Measurements from ENCODE around the gene PEX14.

PEX14 gene

DNA sequence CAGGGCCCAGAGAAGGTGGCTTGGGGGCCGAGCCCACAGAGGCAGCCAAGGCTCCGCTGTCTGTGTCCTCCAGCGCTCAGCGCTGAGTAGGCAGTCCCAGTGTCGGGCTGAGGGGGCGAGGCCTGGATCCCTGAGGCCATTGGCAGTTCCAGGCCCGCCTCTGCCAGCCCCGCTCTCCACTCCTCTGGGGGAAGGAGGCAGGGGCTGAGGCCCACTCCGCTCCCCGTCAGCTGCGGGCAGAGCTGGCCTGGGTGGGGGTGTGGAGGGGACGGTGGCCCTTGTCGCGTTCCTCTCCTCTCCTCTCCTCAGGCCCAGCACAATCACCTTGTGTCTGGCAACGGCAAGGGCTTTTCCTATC is 188.9 kb downstream of the PEX14 start:
- H3K9me3 ChIP-seq (ENCODE audit: low read length): no peaks in the 10 kb centered on the region

DNA sequence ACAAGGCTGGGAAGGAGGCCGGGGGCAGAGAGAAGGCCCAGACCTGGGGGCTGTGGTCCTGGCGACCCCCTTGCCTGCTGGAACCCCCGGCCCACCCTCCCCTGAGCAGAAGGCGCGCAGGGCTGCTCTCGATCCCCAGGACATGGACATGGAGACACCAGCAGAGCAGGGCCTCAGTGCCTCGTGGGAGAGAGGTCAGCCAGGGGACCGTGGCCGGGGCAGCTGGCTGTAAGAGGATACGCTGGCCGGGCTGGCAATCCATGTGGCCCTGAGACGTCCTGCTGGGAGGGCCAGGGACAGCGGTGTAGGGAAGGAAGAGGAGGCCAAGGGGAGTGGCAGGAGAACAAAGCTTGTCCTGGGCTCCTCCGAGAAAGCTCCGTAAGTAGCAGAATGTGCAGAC is 189.5 kb downstream of the PEX14 start:
- Histone ChIP-seq H3K4me2 (ENCODE audit: low read length) (no peak overlapping the region), H3K27me3 (ENCODE audit: insufficient read depth, low read length) (0 out of 2 replicates have a peak, but pooled peaks cover 6% of the 10 kb centered on the region), H3K9me3 (ENCODE audit: low read length) (no peaks in the 10 kb centered on the region), H3K9ac (ENCODE audit: low read length) (no peak overlapping the region), H3K27ac (ENCODE audit: low read depth, low read length, poor library complexity, severe bottlenecking) (no peak overlapping the region), H4K20me1 (ENCODE audit: insufficient read depth, low read length) (no peaks in the 10 kb centered on the region), H3F3A (ENCODE audit: insufficient read depth, low read length) (no peaks in the 10 kb centered on the region), H3K36me3 (ENCODE audit: insufficient read depth, low read length) (no peaks in the 10 kb centered on the region), H3K4me1 (ENCODE audit: insufficient read depth, low read length, severe bottlenecking) (no peaks in the 10 kb centered on the region), H3K9me2 (ENCODE audit: low read depth, low read length) (no peaks in the 10 kb centered on the region), H2AFZ (ENCODE audit: low read length) (no peak overlapping the region), H3K79me2 (ENCODE audit: insufficient read depth, low read length) (no peaks in the 10 kb centered on the region), H3K4me3 (ENCODE audit: low read depth, low read length, poor library complexity, severe bottlenecking) (no peak overlapping the region)
- TF ChIP-seq EZH2 (IDR thresholded peaks at IDR 0.05; ENCODE audit: borderline replicate concordance, low read length): no peak

More for the DNA sequence above, 188.9 kb downstream of the PEX14 start:
- Histone ChIP-seq H4K20me1 (ENCODE audit: insufficient read depth, low read length) (no peaks in the 10 kb centered on the region), H3K4me3 (ENCODE audit: low read depth, low read length, poor library complexity, severe bottlenecking) (no peak overlapping the region), H3F3A (ENCODE audit: insufficient read depth, low read length) (no peaks in the 10 kb centered on the region), H3K4me1 (ENCODE audit: insufficient read depth, low read length, severe bottlenecking) (no peaks in the 10 kb centered on the region), H3K27me3 (ENCODE audit: insufficient read depth, low read length) (0 out of 2 replicates have a peak, but pooled peaks cover 5% of the 10 kb centered on the region), H3K4me2 (ENCODE audit: low read length) (no peak overlapping the region), H3K79me2 (ENCODE audit: insufficient read depth, low read length) (no peaks in the 10 kb centered on the region), H2AFZ (ENCODE audit: low read length) (no peak overlapping the region), H3K9ac (ENCODE audit: low read length) (no peak overlapping the region), H3K9me2 (ENCODE audit: low read depth, low read length) (no peaks in the 10 kb centered on the region), H3K27ac (ENCODE audit: low read depth, low read length, poor library complexity, severe bottlenecking) (no peak overlapping the region), H3K36me3 (ENCODE audit: insufficient read depth, low read length) (no peaks in the 10 kb centered on the region)
- TF ChIP-seq EZH2 (IDR thresholded peaks at IDR 0.05; ENCODE audit: borderline replicate concordance, low read length): no peak
- TF ChIP-seq, protein P1, sequence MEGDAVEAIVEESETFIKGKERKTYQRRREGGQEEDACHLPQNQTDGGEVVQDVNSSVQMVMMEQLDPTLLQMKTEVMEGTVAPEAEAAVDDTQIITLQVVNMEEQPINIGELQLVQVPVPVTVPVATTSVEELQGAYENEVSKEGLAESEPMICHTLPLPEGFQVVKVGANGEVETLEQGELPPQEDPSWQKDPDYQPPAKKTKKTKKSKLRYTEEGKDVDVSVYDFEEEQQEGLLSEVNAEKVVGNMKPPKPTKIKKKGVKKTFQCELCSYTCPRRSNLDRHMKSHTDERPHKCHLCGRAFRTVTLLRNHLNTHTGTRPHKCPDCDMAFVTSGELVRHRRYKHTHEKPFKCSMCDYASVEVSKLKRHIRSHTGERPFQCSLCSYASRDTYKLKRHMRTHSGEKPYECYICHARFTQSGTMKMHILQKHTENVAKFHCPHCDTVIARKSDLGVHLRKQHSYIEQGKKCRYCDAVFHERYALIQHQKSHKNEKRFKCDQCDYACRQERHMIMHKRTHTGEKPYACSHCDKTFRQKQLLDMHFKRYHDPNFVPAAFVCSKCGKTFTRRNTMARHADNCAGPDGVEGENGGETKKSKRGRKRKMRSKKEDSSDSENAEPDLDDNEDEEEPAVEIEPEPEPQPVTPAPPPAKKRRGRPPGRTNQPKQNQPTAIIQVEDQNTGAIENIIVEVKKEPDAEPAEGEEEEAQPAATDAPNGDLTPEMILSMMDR (IDR thresholded peaks at IDR 0.05; ENCODE audit: low read length): no peak

DNA sequence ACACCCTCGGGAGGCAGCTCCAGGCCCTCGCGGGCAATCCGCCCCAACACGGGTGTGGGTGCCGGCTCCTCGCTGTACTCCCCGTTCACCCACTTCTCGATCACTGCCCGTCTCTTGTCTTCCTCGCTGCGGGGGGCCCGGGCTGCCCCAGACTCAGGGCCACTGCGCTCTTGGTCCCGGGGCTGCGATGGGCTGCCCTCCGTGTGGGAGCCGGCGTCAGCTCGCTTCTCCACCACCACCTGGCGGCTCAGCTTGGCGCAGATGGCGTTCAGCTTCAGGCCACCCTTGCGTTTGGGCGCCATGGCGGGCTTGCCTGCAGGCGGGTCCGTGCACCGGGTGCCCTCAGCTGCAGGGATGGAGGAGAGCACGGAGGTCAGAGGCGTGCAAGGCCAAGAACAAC is 190.5 kb downstream of the PEX14 start:
- Histone ChIP-seq H3K9ac (ENCODE audit: low read length) (no peak overlapping the region), H3F3A (ENCODE audit: insufficient read depth, low read length) (no peaks in the 10 kb centered on the region), H3K79me2 (ENCODE audit: insufficient read depth, low read length) (no peaks in the 10 kb centered on the region), H3K27ac (ENCODE audit: low read depth, low read length, poor library complexity, severe bottlenecking) (no peak overlapping the region), H3K4me2 (ENCODE audit: low read length) (no peak overlapping the region), H3K9me3 (ENCODE audit: low read length) (no peaks in the 10 kb centered on the region), H3K4me3 (ENCODE audit: low read depth, low read length, poor library complexity, severe bottlenecking) (no peak overlapping the region), H3K36me3 (ENCODE audit: insufficient read depth, low read length) (no peaks in the 10 kb centered on the region), H2AFZ (ENCODE audit: low read length) (no peak overlapping the region), H4K20me1 (ENCODE audit: insufficient read depth, low read length) (no peaks in the 10 kb centered on the region), H3K27me3 (ENCODE audit: insufficient read depth, low read length) (0 out of 2 replicates have a peak, but pooled peaks cover 6% of the 10 kb centered on the region), H3K9me2 (ENCODE audit: low read depth, low read length) (no peaks in the 10 kb centered on the region), H3K4me1 (ENCODE audit: insufficient read depth, low read length, severe bottlenecking) (no peaks in the 10 kb centered on the region)
- no peak for TF ChIP-seq EZH2 (IDR thresholded peaks at IDR 0.05; ENCODE audit: borderline replicate concordance, low read length)

DNA sequence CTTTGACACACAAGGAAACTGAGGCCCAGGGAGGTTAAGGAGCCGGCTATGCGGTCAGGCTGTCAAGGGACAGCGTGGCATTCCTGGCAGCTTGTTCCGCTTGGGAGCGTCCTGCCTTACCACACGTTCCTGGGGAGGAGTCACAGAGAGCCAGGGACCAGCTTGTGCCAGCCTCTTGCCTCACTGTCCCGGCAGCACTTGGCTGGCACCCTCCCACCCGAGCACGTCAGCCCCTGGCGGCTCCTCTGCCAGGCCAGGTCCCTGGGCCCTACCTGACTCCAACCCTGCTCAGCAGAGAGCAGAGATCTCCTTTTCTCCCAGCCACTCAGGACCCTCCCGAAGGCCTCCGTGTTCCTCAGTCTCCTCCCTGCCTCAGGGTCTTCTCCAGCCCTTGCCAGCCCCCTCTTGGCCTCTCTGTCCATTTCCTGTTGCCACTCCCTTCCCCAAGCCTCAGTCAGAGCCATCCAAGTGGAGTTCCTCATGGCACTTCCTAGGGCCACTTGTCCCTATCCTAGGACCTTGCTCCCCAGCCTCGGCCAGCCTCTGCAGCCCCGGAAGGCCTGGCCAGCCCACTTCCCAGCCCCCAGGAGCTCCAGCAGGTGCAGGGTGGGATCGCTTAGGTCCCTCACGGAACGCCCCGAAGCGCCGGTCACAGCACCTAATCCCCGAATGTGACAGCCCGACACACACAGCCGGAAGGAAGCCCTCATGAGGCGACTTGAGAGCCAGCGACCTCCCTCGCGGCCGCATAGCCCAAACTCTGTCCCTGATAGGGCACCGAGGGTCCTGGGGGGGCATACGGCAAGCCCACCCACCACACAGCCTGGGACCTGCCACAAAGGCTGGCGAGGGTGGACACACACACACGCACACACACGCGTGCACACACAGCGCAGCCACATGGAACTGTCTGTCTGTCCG is 191.4 kb downstream of the PEX14 start:
- Histone ChIP-seq H3K9me2 (ENCODE audit: low read depth, low read length) (no peaks in the 10 kb centered on the region), H3K79me2 (ENCODE audit: insufficient read depth, low read length) (no peaks in the 10 kb centered on the region), H3K9ac (ENCODE audit: low read length) (no peak overlapping the region), H3K27me3 (ENCODE audit: insufficient read depth, low read length) (0 out of 2 replicates have a peak, but pooled peaks cover 6% of the 10 kb centered on the region), H3K4me3 (ENCODE audit: low read depth, low read length, poor library complexity, severe bottlenecking) (no peak overlapping the region), H3F3A (ENCODE audit: insufficient read depth, low read length) (no peaks in the 10 kb centered on the region), H3K9me3 (ENCODE audit: low read length) (no peaks in the 10 kb centered on the region), H4K20me1 (ENCODE audit: insufficient read depth, low read length) (no peaks in the 10 kb centered on the region), H3K4me2 (ENCODE audit: low read length) (no peak overlapping the region), H2AFZ (ENCODE audit: low read length) (no peak overlapping the region), H3K36me3 (ENCODE audit: insufficient read depth, low read length) (no peaks in the 10 kb centered on the region), H3K27ac (ENCODE audit: low read depth, low read length, poor library complexity, severe bottlenecking) (no peak overlapping the region), H3K4me1 (ENCODE audit: insufficient read depth, low read length, severe bottlenecking) (no peaks in the 10 kb centered on the region)
- TF ChIP-seq EZH2 (IDR thresholded peaks at IDR 0.05; ENCODE audit: borderline replicate concordance, low read length): no peak
- TF ChIP-seq, protein P1 (IDR thresholded peaks at IDR 0.05; ENCODE audit: low read length): no peak
